IPS DF 4.7 (cell line): ENCODE results near the gene FBXO15.

ENCODE experiments used
- DNase-seq: peaks from one replicate; pipeline ENCODE4 v3.0.0-alpha.2; 2013; ENCODE audit warnings: low spot score; ENCODE audit errors: extremely low read depth

FBXO15 gene

DNA sequence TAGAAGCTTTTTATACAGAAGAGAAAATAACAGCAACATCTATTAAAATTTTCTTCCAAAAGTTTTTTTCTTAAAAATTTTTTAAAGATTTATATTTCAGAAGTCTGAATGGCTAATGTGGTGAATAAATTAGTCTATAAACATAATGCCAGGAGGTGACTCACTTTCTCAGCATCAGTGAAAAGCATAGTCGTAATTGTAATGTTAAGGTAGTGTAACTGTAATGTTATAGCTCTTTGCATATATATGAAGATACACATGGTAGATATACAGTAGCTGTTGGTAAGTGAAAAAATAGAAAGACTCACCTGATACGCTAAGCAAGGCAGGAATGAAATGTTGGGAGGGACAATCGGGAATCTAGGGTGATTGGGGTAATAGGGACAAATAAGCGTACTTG, 6.2 kb upstream of the FBXO15 start:
- no peak for DNase-seq

- no peak for DNase-seq
These were observed 5.7 kb upstream of the FBXO15 start for GRCh38 chr18:74153377-74153776.

DNA sequence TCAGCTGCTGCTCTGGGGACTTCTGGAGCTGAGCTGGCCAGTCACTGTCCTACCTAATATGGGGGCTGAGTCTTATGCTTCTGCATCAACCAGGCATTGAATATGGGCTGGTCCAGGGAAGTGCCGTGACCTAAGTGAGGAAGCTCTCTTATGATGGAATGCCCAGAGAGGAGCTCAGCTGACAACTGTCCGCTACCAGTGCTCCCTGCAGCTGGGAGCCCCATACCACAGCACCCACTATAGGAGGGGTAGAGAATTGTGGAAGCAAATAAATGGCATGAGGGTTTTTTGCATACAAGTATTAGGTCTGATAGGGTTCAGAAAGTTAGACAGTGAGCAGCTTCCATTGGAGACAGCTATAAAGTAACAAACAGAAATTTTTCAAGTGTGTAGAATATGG, 5.2 kb upstream of the FBXO15 start:
- DNase-seq, result no peak

GRCh38 chr18:74152270-74152669, 4.6 kb upstream of the FBXO15 start:
- no peak for DNase-seq

GRCh38 chr18:74149878-74150277, 2.2 kb upstream of the FBXO15 start:
- DNase-seq, result no peak

DNA sequence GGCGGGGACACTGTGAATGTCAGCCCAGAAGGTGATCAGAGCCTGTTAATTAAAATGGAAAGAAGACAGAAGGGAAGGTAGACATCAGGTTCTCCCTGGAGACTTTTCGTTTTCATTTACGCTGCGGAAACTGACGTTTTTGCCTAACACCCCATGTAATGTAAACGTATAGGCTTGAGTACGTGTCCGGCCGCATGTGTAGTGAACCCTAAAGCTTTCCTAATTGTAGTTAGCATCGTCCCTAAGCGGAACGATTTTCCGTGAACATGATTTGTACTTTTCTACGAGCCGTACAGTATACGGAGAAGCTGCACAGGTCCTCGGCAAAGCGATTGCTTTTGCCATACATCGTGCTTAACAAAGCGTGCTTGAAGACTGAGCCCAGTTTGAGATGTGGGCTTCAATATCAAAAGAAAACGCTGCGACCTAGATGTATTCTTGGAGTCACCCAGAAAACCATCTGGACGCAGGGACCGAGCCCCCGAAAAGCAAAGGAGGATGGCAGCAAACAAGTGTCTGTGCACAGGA, 973 bp upstream of the FBXO15 start:
- no peak for DNase-seq

DNA sequence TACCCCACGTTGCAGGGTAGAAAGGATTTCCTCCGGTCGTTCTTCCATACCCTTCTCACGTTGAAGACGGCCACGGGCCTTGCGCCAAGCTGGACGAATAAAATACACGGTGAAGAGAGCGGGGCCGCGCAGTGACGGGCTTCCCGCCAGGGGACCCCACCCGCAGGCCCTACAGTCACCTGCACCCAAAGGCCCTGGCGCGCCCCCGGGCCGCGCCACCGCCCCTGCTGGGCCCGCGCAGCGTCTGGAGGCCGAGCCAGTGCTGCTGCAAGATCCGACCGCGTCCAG, 199 bp downstream of the FBXO15 start:
- DNase-seq, result no peak

DNA sequence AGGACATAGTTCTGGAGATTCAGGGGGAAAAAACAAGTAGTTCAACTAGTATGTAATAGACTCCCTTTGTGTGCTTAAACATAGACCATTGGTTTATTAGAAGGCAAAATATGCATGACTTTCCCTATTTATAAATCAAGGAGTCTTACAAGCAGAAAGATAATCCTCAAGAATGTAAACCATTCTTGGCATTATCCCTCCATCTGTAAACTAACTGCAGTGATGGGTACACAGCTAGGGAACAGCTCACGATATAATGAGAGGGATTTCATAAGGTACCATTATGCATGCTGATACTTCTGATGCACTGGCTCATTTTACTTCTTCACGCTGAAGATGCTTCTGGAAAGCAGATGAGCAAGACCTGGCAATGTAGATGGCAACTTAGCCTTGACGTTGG, 878 bp downstream of the FBXO15 start:
- DNase-seq, result no peak

- no peak for DNase-seq
These were observed 5.4 kb downstream of the FBXO15 start for GRCh38 chr18:74142252-74142651.

DNA sequence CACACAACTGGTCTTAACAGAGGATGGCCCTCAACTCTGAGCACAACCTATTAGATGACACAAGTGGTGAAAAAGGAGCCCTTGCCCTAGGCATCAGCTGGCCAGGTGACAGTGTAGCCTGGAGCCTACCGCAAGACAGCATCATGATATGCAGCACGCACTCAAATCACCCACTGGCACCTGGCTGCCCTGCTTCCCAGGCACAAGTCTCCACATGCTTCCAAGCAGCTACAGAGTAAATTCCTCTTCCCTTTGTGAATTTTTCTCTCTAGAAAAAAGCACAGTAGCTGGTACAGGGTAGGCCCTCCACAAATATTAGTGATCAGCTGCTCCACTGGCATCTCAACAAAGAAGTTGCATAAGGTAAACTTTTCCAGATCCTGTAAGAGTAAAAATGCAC, 6.0 kb downstream of the FBXO15 start:
- DNase-seq, result no peak

- no peak for DNase-seq
These were observed 7.1 kb downstream of the FBXO15 start for GRCh38 chr18:74140582-74140981.

DNA sequence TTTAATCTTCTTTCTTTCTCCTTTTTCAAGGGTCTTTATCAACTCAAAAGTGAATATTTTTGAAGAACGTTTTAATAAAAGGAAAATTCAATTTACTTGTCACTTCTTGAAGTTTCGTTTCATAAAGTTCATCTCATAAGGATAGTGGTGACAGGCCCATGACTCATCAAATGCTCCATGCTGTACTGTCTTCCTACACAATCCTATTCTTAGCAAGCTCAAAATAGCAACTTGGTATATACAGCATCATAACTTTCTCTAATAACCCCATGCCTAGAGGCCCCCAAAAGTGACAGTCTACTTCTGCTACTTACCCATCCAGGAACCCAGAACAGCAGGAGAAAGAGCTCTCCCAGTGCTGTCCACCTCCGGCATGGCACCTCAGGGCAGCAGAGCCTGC, 7.7 kb downstream of the FBXO15 start:
- no peak for DNase-seq

DNA sequence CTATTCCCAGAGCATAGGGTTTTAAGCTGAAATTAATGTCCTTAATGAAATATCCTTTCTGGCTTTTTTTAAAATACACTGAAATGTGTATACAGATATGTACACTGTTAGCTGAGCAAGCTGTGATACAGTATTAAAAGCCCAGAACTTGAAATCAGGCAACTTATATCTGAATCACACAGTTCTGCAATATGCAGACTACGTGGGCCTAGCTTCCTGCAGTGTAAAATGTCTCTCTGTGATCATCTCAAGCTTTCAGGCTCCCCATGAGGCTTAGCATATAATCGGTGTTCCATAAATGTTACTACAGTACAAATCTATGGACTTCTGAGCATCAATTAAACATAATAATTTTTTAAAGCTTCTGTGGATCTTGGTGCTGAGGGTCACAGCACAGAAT, 8.2 kb downstream of the FBXO15 start:
- DNase-seq, result no peak

GRCh38 chr18:74137920-74138538, 9.6 kb downstream of the FBXO15 start:
- DNase-seq, result no peak

DNA sequence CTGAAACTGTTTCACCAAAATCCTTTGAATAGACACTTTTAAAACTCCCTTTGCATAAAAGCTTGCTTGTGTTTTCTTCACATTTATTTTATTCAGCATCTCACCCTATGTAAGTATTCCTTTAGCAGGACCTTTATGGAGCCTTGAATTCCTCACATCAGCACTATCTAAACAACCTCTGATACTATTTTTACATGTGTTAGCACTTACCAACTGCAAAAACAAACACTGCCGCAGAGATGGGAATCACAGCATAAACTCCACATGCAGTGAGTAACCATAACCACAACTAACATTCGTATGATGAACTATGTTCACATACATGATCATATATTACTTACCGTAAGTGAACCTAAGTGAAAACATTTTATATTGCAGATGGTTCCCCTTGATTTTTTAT, 15.4 kb downstream of the FBXO15 start:
- no peak for DNase-seq

DNA sequence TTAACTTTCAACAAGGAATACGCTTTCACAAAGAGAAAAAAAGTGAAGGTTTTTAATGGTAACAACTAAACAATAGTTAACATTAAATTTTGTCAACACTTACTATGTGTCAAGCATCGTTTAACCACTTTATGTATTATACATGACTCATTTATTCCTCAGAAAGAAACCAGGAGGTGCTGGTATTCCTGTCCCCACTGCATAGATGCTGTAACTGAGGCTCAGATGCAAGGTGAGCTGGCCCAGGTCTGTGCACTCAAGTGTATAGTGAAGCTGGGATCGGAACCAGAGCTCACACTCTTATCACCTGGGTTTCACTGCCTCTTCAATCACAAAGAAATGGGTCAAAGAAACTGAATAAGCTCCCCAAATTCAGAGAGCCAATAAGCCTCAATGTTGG, 16.5 kb downstream of the FBXO15 start:
- no peak for DNase-seq

GRCh38 chr18:74128159-74128558, 19.5 kb downstream of the FBXO15 start:
- DNase-seq, result no peak

- no peak for DNase-seq
These were observed 20.7 kb downstream of the FBXO15 start for GRCh38 chr18:74126684-74127655.

DNA sequence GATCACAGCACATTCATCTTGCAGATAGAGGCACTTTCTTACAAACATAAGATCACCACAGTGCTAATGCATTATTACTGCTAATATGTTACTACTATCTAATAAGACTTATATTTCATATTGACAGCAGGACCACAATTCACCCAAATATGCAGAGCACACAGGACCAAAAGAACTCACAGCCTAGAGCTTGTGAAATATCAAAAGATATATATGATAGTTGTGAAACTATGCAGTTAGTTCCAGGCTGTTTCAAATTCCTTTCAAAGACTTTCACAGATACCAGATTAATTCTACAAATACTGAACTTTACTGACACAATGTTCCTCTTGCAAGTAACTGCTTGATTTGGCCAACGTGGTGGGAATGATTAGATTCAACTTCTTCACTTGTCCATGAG, 23.0 kb downstream of the FBXO15 start:
- no peak for DNase-seq

- no peak for DNase-seq
These were observed 24.4 kb downstream of the FBXO15 start for GRCh38 chr18:74123200-74123599.

DNA sequence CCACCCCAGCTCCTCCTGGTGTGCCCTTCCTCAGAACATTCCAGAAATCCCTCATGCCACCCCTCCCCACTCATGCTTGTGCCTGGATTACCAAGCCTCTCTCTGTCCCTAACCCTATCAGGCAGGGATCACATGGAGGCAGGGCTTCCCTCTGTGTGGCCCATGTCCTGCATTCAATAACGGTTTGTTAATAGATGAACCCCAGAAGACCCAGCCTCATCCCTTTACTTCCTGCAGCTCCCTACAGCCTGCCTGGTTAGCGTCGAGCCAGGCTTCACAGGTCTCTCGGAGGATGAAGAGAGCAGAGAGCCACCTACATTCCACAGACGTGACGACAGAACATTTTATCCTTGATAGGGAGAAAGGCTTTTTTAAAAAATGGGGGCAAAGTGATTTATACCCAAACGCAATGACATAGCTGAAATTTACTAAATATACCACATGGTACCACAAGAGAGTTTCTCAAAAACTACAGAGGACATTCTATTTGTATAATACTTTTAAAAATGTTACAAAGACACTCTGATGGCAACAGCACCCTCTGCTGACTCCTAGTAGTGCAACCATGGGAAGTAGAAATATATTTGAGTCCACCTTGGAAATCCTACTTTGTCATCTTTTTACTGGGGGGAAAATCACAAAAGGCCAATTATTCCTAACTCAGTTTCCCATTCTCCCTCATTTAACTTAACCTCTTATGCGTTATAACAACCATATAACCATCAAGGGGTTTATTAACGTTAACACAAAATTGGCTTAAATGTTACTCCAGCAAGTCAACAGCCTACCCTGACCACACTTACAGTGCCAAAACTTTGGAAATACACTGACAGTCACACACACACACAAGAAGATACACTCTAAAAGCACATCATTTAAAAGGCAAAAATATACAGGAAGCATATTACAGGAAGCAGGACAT, 30.7 kb downstream of the FBXO15 start:
- DNase-seq, result peak; percentile 33

DNA sequence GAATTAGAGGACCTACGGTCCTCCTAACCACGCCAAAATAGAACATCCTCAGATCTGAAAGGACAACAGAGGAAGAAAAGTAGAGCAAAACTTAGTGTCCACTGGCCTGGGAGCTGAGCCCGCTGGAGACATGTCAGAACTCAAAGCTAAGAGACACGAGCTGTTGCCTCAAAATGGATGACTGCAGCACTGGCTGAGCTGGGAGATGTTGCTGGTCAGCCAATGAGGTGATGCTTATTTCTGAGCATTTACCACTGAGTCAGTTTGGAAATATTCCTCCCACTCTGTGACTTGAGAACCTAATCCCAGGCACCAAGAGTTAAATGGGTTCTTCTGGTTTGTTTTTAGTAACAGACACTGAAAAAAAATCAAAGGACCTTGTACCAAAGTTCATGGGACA, 32.6 kb downstream of the FBXO15 start:
- no peak for DNase-seq
